ENCODE data around the gene CALM3. TPM values are rescaled to one million over a fixed set of nuclear protein-coding genes. Genes with fewer than 3 reads are reported as not detected.

The CALM3 gene
- polyA plus RNA-seq, 3 donors: 165 to 240 (median 177) TPM

DNA sequence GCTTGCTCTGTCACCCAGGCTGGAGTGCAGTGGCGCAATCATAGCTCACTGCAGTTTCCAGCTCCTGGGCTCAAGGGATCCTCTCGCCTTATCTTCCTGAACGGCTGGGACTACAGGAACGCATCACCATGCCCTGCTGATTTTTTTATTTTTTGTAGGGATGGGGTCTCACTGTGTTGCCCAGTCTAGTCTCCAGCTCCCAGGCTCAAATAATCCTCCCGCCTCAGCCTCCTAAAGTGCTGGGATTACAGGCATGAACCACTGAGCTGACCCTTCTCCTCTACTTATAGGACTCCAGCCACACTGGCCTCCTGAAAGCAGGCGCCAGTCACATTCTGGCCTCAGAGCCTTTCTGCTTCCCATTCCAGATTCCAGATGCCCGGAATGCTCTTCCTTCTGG is 49.3 kb downstream of the CALM3 start:
- Mint-ChIP-seq H3K4me3 (peak overlapping the region in 1 of 2 donors; percentile 89), H3K27ac (no peak overlapping the region), H3K36me3 (peaks cover 3 to 7% of the 10 kb centered on the region in 2 donors), H3K9me3 (peaks cover 6 to 28% (median 23%) of the 10 kb centered on the region in 7 donors), H3K4me1 (peaks cover 11% of the 10 kb centered on the region), H3K27me3 (ENCODE audit: low read depth in 3 of 3) (peaks cover 53 to 80% (median 70%) of the 10 kb centered on the region in 3 donors)
- Histone ChIP-seq H3K4me2 (replicated peaks; ENCODE audit: extremely low read depth, low read length, poor library complexity, severe bottlenecking) (no peak overlapping the region), H3K36me3 (replicated peaks in 1 of 2; ENCODE audit: control insufficient read depth in 1 of 2, insufficient read depth in 2 of 2, low read length in 2 of 2) (no peaks in the 10 kb centered on the region), H3K9ac (ENCODE audit: insufficient read depth, low read length, poor library complexity, severe bottlenecking) (no peak overlapping the region), H3K27ac (ENCODE audit: low read depth in 1 of 2, low read length in 2 of 2) (no peak overlapping the region), H3K4me1 (ENCODE audit: control insufficient read depth in 1 of 2, insufficient read depth in 2 of 2, low read length in 2 of 2) (peaks cover 9 to 12% of the 10 kb centered on the region in 2 donors), H3K79me2 (ENCODE audit: insufficient read depth, low read length) (no peaks in the 10 kb centered on the region), H3K27me3 (ENCODE audit: control insufficient read depth in 2 of 2, insufficient read depth in 2 of 2, low read length in 2 of 2) (peaks cover 32 to 57% of the 10 kb centered on the region in 2 donors), H3K9me3 (replicated peaks in 1 of 2; ENCODE audit: control insufficient read depth in 1 of 2, insufficient read depth in 1 of 2, low read length in 2 of 2) (peaks cover 3 to 6% of the 10 kb centered on the region in 2 donors), H3K4me3 (replicated peaks in 1 of 3; ENCODE audit: low read depth in 2 of 3, low read length in 3 of 3) (no peak overlapping the region), H4K20me1 (ENCODE audit: insufficient read depth, low read length) (no peaks in the 10 kb centered on the region), H2AFZ (ENCODE audit: insufficient read depth, low read depth, low read length, poor library complexity, severe bottlenecking) (no peak overlapping the region)
- DNase-seq: no peak
- WGBS (ENCODE audit: insufficient coverage): 95% methylated on average over 3 of the region's 7 CpGs
- intact Hi-C loops (cut with micrococcal nuclease): no loop called here
- TF ChIP-seq CTCF (IDR thresholded peaks at IDR 0.05): no peak

DNA sequence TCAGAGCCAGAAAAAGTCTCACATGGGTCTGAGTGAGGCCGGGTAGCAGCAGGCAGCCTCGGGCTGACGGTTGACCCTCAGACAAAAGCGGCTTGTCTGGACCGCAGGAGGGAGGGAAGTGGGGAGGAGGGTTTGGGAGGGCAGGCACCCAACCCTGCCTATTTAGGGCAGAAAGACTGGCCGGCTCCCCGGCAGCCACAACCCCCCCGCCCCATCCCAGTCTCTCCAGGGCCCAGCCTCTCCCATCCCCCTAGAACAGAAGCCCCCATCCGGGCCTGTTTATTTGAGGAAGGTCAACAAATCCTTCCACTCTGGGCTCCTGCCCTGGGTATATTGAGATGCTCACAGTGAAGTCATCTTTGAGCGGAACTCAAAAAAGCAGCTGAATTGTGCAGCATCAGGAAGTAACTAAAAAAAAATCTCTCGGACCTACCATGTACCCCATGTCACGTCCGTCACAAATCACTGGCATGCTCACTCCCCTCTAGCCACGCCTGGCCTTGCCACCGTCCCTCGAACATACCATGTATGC is 53.6 kb downstream of the CALM3 start:
- peaks cover 62 to 81% (median 70%) of the 10 kb centered on the region in 3 donors for H3K27me3 Mint-ChIP-seq (ENCODE audit: low read depth in 3 of 3)
- Histone ChIP-seq H2AFZ (ENCODE audit: insufficient read depth, low read depth, low read length, poor library complexity, severe bottlenecking) (no peak overlapping the region), H3K4me2 (replicated peaks; ENCODE audit: extremely low read depth, low read length, poor library complexity, severe bottlenecking) (no peak overlapping the region), H3K4me3 (replicated peaks in 1 of 3; ENCODE audit: low read depth in 2 of 3, low read length in 3 of 3) (no peak overlapping the region), H3K4me1 (ENCODE audit: control insufficient read depth in 1 of 2, insufficient read depth in 2 of 2, low read length in 2 of 2) (peaks cover 5 to 8% of the 10 kb centered on the region in 2 donors), H3K79me2 (ENCODE audit: insufficient read depth, low read length) (no peaks in the 10 kb centered on the region), H3K36me3 (replicated peaks in 1 of 2; ENCODE audit: control insufficient read depth in 1 of 2, insufficient read depth in 2 of 2, low read length in 2 of 2) (no peaks in the 10 kb centered on the region), H3K9ac (ENCODE audit: insufficient read depth, low read length, poor library complexity, severe bottlenecking) (no peak overlapping the region), H3K27ac (ENCODE audit: low read depth in 1 of 2, low read length in 2 of 2) (no peak overlapping the region), H3K9me3 (replicated peaks in 1 of 2; ENCODE audit: control insufficient read depth in 1 of 2, insufficient read depth in 1 of 2, low read length in 2 of 2) (no peaks in the 10 kb centered on the region), H3K27me3 (ENCODE audit: control insufficient read depth in 2 of 2, insufficient read depth in 2 of 2, low read length in 2 of 2) (peaks cover 26 to 46% of the 10 kb centered on the region in 2 donors), H4K20me1 (ENCODE audit: insufficient read depth, low read length) (no peaks in the 10 kb centered on the region)
- intact Hi-C loops (cut with micrococcal nuclease): no loop called here
- H3K27ac Mint-ChIP-seq: peak overlapping the region in 1 of 7 donors; percentile 57
- H3K9me3 Mint-ChIP-seq: peaks cover 0 to 10% (median 8%) of the 10 kb centered on the region in 7 donors
- peak overlapping the region in 1 of 2 donors; percentile 65 for H3K4me3 Mint-ChIP-seq
- TF ChIP-seq CTCF (IDR thresholded peaks at IDR 0.05): no peak
- peaks cover 5% of the 10 kb centered on the region for H3K4me1 Mint-ChIP-seq
- no peak for DNase-seq
- 75% methylated on average over 8 of the region's 16 CpGs for whole genome bisulfite sequencing (ENCODE audit: insufficient coverage)
- peaks cover 1 to 3% of the 10 kb centered on the region in 2 donors for H3K36me3 Mint-ChIP-seq

Data from CD14-positive monocyte (primary cell).